Fibroblast of skin of right quadriceps (primary cell): ENCODE results near the gene EVI5.
"Not testable (repeated sequence)": the region's sequence is repeated elsewhere in the genome, so short reads cannot be mapped to it uniquely, and the experiment has no call there.

Experiments
- DNase-seq: peaks from one replicate; pipeline ENCODE4 v3.0.0-alpha.2; 2013

The EVI5 gene

DNA sequence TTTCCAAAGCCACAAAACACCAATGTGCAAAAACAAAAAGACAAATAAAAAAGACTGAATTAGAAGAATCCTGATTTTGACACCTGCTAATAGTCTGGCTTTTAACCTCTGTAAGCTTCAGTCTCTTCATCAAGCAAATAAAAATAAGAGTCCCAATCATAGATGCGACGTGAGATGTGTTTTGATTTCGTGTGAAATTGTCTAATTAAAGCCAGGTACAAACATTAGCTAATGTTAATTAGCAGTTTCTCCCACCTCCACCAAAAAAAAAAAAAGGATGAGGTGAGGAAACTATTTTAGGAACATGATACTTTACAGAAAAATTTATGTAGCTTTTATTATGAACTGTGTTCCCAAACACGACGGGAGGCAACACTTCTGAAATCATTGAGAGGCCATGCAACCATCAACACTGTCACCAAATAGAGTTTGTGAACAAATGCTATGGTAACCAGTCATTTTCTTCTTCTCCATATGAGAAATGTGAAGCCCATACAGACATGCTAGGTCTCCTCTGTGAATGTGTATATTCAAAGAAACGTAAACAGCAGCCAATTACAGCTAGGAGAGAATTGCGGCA is 6.7 kb upstream of the EVI5 start:
- DNase-seq = no peak

- no peak for DNase-seq
Measured at GRCh38 chr1:92790867-92791266, 6.0 kb upstream of the EVI5 start.

GRCh38 chr1:92790081-92790480 is 5.2 kb upstream of the EVI5 start:
- no peak for DNase-seq

- no peak for DNase-seq
Measured at GRCh38 chr1:92786111-92786901, 1.4 kb upstream of the EVI5 start.

DNA sequence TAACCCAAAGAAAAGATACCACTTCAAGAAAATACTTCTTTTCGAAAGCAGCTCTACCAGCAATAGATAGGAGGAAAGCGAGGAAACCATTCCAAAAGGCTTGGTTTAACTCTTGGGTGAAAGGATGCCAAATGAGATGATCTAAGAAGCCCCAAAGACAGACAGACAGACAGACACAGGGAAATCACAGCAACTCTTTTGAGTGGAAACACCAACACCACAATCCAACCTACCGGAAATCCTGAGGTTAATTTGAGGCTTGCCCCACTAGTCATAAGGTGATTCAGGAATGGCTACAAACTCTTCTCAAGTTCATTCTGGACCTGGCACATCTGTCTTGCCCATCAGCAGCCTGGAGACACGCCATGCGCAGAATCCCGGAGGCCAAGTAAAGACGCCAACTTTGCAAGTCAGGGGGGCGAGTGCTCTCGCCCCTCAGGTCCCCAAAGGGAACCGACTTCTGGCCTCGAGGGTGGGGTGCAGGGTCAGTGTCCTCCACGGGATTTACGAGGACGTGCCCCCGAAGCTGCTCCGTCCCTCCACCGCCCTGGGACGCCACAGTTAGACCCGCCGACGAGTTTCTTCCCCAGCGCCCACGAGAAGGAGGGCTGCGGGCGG is 778 bp downstream of the EVI5 start:
- DNase-seq = peak; percentile 37

GRCh38 chr1:92783550-92783949 is 1.4 kb downstream of the EVI5 start:
- DNase-seq = peak; percentile 11

GRCh38 chr1:92778376-92778775 is 6.5 kb downstream of the EVI5 start:
- DNase-seq = no peak

DNA sequence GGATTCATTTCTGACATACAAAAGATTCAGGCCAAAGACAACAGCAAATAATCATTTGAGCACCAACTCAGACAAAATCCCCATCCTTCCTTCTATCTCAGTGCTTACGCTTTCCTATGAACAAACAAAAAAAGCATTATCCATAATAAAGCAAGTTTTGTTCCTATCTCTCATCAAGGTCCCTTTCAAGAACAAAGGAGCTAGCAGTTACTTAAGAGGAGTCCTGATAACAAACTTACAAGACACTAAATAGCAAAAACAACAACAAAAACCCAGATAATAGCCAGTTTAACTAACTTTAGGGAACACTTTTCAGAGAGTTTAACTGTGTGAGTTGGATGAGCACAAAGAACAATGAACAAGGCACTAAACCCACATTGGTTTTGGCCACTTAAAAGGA is 10.5 kb downstream of the EVI5 start:
- no peak for DNase-seq

- DNase-seq = not testable (repeated sequence)
Measured at GRCh38 chr1:92773749-92774148, 11.2 kb downstream of the EVI5 start.

DNA sequence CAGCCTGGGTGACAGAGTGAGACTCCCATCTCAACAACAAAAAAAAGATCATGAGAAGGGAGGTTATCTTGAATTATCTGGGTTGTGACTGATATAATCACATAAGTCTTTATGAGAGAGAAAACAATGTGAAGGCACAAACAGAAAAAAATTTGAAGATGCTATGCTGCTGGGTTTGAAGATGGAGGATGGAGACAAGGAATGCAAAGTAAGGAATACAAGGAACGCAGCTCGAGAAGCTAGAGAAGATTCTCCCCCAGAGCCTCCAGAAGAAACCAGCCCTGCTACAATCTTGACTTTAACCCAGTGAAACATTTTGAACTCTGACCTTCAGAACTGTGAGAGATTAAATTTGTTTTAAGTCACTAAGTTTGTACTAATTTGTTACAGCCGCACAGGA is 15.1 kb downstream of the EVI5 start:
- DNase-seq = no peak

DNA sequence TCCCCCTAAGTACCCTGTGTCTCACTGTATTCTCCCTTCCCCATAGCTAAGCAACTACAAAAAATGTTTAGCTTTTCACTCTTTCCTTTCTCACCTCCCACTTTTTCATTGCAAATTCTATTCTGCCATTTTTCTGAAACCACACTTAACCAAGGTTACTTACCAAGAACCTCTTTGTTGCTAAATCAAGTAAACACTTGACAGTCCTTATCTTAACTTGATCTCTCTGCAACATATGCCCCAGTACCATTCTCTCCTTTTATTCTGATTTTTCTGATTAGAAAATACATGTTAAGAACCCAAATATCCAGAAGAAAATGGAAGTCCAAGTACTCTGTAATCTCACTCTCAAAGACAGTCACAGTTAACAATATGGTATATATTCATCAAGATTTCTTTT is 16.0 kb downstream of the EVI5 start:
- DNase-seq = no peak

- no peak for DNase-seq
Measured at GRCh38 chr1:92768296-92768695, 16.6 kb downstream of the EVI5 start.

DNA sequence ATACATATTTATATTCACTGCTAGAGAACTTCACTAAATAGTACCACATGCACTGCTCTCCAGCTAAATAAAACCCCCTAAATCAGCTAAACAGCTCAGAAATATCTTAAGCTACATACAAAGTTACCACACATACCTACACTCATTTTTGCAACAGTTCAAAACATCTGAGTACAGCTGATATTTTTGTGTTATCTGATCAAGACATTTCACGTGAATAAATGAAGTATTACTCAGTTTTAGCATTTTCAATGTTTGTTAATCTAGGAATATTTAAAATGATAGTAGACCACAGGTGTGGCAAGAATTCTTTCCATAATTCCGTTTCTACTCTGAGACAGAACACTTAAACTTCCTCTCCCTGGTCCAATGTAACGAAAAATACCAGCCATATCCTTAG is 20.8 kb downstream of the EVI5 start:
- DNase-seq = no peak

- no peak for DNase-seq
Measured at GRCh38 chr1:92762355-92762754, 22.6 kb downstream of the EVI5 start.

GRCh38 chr1:92759361-92759760 is 25.5 kb downstream of the EVI5 start:
- peak; percentile 50 for DNase-seq

GRCh38 chr1:92756537-92756936 is 28.4 kb downstream of the EVI5 start:
- DNase-seq = no peak

DNA sequence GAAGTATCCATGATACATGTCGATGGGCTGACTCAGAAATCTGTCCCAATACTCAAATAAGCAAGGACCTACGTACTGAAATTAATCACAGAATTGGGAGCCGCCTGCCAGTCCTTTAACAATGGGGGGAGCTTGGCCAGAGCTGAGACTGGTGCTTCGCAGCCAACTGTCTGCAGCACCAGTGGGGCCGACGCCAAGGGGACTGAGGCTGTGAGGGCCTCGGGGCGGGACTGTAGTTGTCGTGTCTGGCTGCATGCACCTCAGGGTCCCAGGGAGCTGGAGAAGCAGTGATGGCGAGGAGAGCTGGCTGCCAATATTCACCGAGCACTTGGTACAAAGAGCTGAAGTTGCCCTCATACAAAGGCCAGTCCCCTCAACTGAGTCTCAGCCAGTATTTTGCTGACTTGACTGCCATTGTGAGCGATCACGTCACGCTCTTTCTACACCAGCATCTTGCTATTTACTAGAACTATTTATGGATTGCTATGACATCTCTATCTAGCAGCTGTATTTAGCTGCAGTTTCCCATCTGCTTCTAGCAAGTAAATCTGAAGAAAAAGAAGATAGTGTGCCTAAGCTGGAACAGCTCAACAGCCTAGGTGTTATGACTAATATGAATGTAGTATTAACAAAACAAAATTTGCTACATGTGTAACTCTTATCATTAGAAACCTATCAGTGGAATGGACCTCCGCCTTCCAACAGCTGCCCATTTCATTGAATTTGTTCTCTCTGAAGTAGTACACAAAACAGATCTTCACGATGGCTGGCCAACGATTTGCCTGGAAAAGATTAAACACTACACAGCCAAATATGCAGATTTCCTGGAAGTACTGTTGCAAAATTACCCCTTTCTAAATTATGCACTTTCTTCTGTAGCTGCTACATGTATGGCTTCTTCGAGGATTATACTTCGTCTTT is 29.1 kb downstream of the EVI5 start:
- no peak for DNase-seq

- DNase-seq = no peak
Measured at GRCh38 chr1:92754719-92755050, 30.2 kb downstream of the EVI5 start.

DNA sequence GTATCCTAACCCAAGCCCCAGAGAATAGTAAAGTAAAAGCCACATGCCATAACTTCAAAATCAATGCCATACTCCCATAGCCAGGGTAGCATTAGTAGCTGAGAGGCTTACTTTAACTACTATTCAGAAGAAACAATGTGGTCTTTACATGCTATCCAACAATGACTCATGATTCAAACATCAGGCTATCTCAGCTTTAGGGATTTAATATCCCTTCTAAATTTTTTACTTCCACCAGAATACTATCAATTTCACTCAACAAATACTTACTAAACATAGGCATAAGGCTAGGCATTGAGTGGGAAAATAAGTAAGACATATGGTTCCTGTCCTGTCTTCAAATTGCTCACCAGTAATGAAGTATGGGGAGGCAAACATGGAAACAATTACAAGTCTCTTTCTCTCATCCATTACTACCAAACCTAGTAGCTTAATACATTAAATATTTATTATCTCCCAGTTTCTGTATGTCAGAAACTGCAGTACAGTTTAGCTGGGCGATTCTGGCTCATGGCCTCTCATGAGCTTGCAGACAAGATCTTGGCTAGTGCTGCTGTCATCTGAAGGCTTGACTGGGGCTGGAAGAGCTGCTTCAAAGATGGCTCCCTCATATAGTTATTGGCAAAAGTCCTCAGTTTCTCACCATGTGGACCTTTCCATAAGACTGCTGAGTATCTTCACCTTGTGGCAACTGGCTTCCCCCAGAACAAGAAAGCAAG is 30.7 kb downstream of the EVI5 start:
- DNase-seq = peak; percentile 92

DNA sequence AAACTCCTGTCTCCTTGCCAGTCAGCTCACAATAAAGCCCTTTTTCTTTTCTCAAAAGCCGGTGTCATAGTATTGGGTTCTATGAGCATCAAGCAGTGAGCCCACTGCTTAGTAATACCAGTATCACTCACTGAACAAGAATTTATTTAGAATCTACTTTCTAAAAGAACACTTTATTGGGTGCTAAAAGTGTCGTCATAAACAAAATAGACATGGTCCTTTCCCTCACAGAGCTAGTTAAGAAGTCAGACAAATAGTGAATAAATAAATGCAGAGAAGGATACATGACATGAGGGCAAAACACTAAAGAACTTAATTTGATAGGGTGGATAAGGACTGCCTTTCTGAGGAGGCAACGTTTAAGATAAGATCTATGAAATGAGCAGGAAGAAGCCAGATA is 32.2 kb downstream of the EVI5 start:
- DNase-seq = peak; percentile 23

DNA sequence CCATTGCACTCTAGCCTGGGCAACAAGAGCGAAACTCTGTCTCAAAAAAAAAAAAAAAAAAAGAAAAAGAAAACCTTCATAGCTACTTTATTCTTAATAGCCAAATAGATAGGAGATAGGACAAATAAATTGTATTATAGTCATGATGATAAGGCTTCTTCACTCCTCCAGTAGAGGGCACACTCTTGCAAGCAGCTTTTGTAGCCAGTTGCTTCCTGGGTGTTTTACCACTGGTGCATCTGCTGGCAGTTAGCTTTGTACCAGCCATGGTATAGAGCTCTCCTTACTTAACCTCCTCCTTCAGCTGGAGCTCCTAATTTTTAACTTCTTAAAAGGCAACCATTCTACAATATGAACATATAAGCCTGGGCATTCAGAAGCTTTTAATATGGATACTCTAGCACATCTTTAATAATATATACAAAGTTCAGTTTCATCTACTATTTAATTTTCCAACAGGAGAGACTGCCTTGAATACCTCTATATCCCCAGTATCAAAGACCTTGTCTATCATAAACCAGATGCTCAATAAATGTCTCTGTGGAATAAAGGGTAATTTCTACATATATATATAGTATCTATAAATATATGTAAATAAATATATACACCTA is 35.8 kb downstream of the EVI5 start:
- peak; percentile 51 for DNase-seq

GRCh38 chr1:92748138-92748537 is 36.8 kb downstream of the EVI5 start:
- DNase-seq = no peak
